Adrenal gland (tissue), 12 donors: ENCODE measurements around the gene CXXC5. TPM values are rescaled to one million over a fixed set of nuclear protein-coding genes. Genes with fewer than 3 reads are reported as not detected.

Source experiments
- DNase-seq, 7 donors: peaks; one replicate each; pipeline ENCODE4 v3.0.0-alpha.2; 2019 to 2020
- H3K27ac ChIP-seq, 5 donors: fragments of 200-600 bp; sonication (generic) in 4 of 5; 1 replicate in 3 of 5; 2 replicates in 2 of 5; pipeline versions ENCODE4 v1.5.1 to v1.8.0; 2016 to 2020; ENCODE audit warnings: mild to moderate bottlenecking in 1 of 5
- H3K27me3 ChIP-seq: fragments of 200-600 bp; 2 replicates; pipeline ENCODE4 v1.8.0; 2021
- H3K36me3 ChIP-seq, 2 donors: fragments of 200-600 bp; replicated peaks in 1 of 2; 1 replicate in 1 of 2; 2 replicates in 1 of 2; pipeline versions ENCODE4 v1.5.1 to v1.8.0; 2018 to 2022
- H3K4me1 ChIP-seq, 2 donors: fragments of 200-600 bp; replicated peaks in 1 of 2; 1 replicate in 1 of 2; 2 replicates in 1 of 2; pipeline versions ENCODE4 v1.5.1 to v1.8.0; 2018 to 2021
- H3K4me3 ChIP-seq, 4 donors: fragments of 200-600 bp; sonication (generic) in 3 of 4; one replicate each; pipeline ENCODE4 v1.5.1; 2016 to 2018
- H3K9me3 ChIP-seq, 3 donors: fragments of 200-600 bp; sonication (generic) in 1 of 3; replicated peaks in 1 of 3; 1 replicate in 2 of 3; 2 replicates in 1 of 3; pipeline versions ENCODE4 v1.5.1 to v1.8.0; 2016 to 2021
- POLR2A ChIP-seq, 2 donors: fragments of 450-650 bp; IDR thresholded peaks; one replicate each; pipeline ENCODE4 v1.6.1; 2017; ENCODE audit warnings: antibody characterized with exemption in 2 of 2, mild to moderate bottlenecking in 2 of 2, moderate library complexity in 1 of 2
- WGBS, 4 donors: extraction: QIAGEN DNeasy Blood & Tissue Kit in 2 of 4; methylation state at CpG; one replicate each; pipeline versions ENCODE4 v1.1.5 to v1.1.7; 2013 to 2017; 5-methylcytosine and 5-hydroxymethylcytosine counted together
- intact Hi-C, 2 donors: fragments of 100-400 bp; cut with DNase I; formaldehyde crosslinking; loops; one replicate each; pipeline versions ENCODE4 v1.14.1 to v1.15.0; 2022 to 2023
- polyA plus RNA-seq, 3 donors: library from polyadenylated mRNA; stranded (reverse); fragments of 200-250 nt in 2 of 3; fragments of 350-450 nt in 1 of 3; fragmentation: Illumina TruSeq in 1 of 3; extraction: RNeasy Lipid Tissue Mini Kit (QIAGEN cat#74804) in 1 of 3; gene quantifications; one replicate each; pipeline ENCODE4 v1.2.3, GENCODE V29; 2013 to 2014
- total RNA-seq, 9 donors: library from RNA; depleted of rRNA in 4 of 9; stranded (reverse); fragments of >200 nt in 4 of 9; fragments of 120-200 nt in 1 of 9; fragmentation: NEBNext Ultra II Directional in 1 of 9; extraction: Animal tissue kit (Norgen Biotek cat#: 25700) in 1 of 9; gene quantifications; one replicate each; pipeline versions ENCODE4 v1.1.0 to v1.2.4, GENCODE V29; 2013 to 2023
- TF ChIP-seq, protein P1 (sequence below), 6 experiments: fragments of 450-650 bp in 4 of 6; fragments of 200-600 bp in 2 of 6; sonication (generic) in 1 of 6; IDR thresholded peaks; 1 replicate in 5 of 6; 2 replicates in 1 of 6; pipeline versions ENCODE4 v1.5.1 to v1.8.0; 2016 to 2021; ENCODE audit warnings: antibody characterized with exemption in 6 of 6, mild to moderate bottlenecking in 2 of 6, moderate library complexity in 1 of 6
- donor health status: healthy with polysubstance abuse.
- donor health status: Bipolar disorder and iron deficiency.
- donor health status: DM: yes; HTN: yes; CAD: no.
- donor health status: DM: no; HTN: no; CAD: no.
- donor health status: DM: no; HTN: no; CAD: no.
- donor health status: DM: yes; HTN: yes; CAD: no.

CXXC5 gene
- total and polyA plus RNA-seq, 12 donors: 16.2 to 79.3 (median 34.7) TPM

GRCh38 chr5:139694556-139695177 lies 46.5 kb downstream of the CXXC5 start:
- no peaks in the 10 kb centered on the region for H3K27me3 ChIP-seq
- no peak for TF ChIP-seq POLR2A (IDR thresholded peaks at IDR 0.05)
- TF ChIP-seq, protein P1, sequence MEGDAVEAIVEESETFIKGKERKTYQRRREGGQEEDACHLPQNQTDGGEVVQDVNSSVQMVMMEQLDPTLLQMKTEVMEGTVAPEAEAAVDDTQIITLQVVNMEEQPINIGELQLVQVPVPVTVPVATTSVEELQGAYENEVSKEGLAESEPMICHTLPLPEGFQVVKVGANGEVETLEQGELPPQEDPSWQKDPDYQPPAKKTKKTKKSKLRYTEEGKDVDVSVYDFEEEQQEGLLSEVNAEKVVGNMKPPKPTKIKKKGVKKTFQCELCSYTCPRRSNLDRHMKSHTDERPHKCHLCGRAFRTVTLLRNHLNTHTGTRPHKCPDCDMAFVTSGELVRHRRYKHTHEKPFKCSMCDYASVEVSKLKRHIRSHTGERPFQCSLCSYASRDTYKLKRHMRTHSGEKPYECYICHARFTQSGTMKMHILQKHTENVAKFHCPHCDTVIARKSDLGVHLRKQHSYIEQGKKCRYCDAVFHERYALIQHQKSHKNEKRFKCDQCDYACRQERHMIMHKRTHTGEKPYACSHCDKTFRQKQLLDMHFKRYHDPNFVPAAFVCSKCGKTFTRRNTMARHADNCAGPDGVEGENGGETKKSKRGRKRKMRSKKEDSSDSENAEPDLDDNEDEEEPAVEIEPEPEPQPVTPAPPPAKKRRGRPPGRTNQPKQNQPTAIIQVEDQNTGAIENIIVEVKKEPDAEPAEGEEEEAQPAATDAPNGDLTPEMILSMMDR (IDR thresholded peaks at IDR 0.05): no peak
- intact Hi-C loops: loop anchor here (5.0 to 10.0 kb wide), 2 partner anchors 57 to 70 kb away; no protein-coding TSS in a partner anchor
- no peak overlapping the region for H3K4me3 ChIP-seq
- whole genome bisulfite sequencing, 4 donors: 67 to 100% (median 83%) methylated on average over 1 of the region's 1 CpG
- H3K9me3 ChIP-seq: no peaks in the 10 kb centered on the region
- no peak for DNase-seq
- H3K27ac ChIP-seq: no peak overlapping the region
- no peaks in the 10 kb centered on the region for H3K36me3 ChIP-seq
- peaks cover 11 to 44% of the 10 kb centered on the region in 2 donors for H3K4me1 ChIP-seq

DNA sequence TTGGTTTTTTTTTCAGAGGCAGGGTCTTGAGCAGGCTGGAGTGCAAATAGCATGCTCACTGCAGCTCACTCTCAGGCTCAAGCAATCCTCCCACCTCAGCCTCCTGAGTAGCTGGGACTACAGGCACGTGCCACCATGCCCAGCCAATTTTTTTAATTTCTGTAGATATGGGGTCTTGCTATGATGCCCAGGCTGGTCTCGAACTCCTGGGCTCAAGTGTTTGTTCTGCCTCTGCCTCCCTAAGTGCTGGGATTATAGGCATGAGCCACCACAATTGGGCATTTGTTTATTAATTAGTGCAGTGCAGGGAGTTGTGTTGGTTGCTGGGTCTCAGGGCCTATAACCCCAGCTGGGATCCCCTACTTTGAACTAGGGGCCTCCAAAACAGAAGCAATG lies 47.0 kb downstream of the CXXC5 start:
- intact Hi-C loops: loop anchor here in 1 of 2 donors (10.0 kb wide), 1 partner anchor 70 kb away; no protein-coding TSS in a partner anchor
- no peaks in the 10 kb centered on the region for H3K36me3 ChIP-seq
- no peak overlapping the region for H3K27ac ChIP-seq
- peaks cover 6 to 39% of the 10 kb centered on the region in 2 donors for H3K4me1 ChIP-seq
- DNase-seq: no peak
- no peak for TF ChIP-seq POLR2A (IDR thresholded peaks at IDR 0.05)
- TF ChIP-seq, protein P1 (IDR thresholded peaks at IDR 0.05): no peak
- WGBS, 4 donors: 91 to 93% (median 92%) methylated on average over 2 of the region's 2 CpGs
- H3K4me3 ChIP-seq: no peak overlapping the region
- H3K9me3 ChIP-seq: no peaks in the 10 kb centered on the region
- H3K27me3 ChIP-seq: no peaks in the 10 kb centered on the region

DNA sequence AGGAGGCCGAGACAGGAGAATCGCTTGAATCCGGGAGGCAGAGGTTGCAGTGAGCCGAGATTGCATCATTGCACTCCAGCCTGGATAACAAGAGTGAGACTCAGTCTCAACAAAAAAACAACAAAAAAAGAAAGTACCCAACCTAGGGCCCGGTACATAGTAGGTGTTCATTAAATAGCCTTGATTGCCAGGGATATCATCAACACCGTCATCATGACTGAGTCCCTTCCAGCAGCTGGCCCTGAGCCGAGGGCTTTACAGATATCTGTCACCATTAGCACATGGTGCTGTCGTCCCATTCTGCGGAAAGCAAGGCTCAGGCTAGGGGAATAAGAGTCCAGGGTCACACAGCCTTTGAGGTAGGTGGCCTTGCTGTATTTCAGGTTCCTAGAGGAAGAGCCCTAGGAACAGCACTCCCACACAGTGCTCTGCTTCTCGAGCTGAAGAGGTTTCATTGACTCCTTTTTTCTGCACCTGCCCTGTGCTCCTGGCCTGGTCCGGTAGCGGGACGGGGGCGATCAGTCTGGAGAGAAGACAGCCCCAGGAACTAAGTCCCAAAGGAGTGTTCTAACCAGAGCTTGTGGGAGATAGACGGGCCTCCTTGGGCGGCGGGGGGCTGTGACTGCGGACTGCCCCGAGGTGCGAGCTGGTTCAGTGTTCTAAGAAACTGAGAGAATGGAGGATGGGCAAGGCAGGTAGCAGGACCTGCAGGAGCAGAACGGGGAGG lies 48.2 kb downstream of the CXXC5 start:
- no peaks in the 10 kb centered on the region for H3K9me3 ChIP-seq
- peak in 2 of 7 donors; percentile 21 to 65 for DNase-seq
- 52 to 78% (median 66%) methylated on average over 18 to 21 of the region's 21 CpGs for WGBS, 4 donors
- no peak for TF ChIP-seq POLR2A (IDR thresholded peaks at IDR 0.05)
- TF ChIP-seq, protein P1 (IDR thresholded peaks at IDR 0.05): no peak
- H3K27ac ChIP-seq: peak overlapping the region in 2 of 5 donors; percentile 77 to 81
- intact Hi-C loops: loop anchor here in 1 of 2 donors (10.0 kb wide), 1 partner anchor 68 kb away; no protein-coding TSS in a partner anchor
- no peaks in the 10 kb centered on the region for H3K27me3 ChIP-seq
- peaks cover 3 to 30% of the 10 kb centered on the region in 2 donors for H3K4me1 ChIP-seq
- H3K4me3 ChIP-seq: peak overlapping the region in 1 of 4 donors; percentile 38
- no peaks in the 10 kb centered on the region for H3K36me3 ChIP-seq

GRCh38 chr5:139696894-139697658 lies 48.9 kb downstream of the CXXC5 start:
- WGBS, 4 donors: 20 to 43% (median 33%) methylated on average over 6 to 55 of the region's 55 CpGs
- Histone ChIP-seq H3K36me3 (no peaks in the 10 kb centered on the region), H3K4me1 (peaks cover 3 to 30% of the 10 kb centered on the region in 2 donors), H3K9me3 (no peaks in the 10 kb centered on the region), H3K27me3 (no peaks in the 10 kb centered on the region), H3K4me3 (peak overlapping the region in 1 of 4 donors; percentile 38), H3K27ac (peak overlapping the region in 2 of 5 donors; percentile 77 to 81)
- intact Hi-C loops: loop anchor here in 1 of 2 donors (10.0 kb wide), 1 partner anchor 68 kb away; no protein-coding TSS in a partner anchor
- peak in 6 of 7 donors; percentile 29 to 78 (median 51) for DNase-seq
- no peak for TF ChIP-seq POLR2A (IDR thresholded peaks at IDR 0.05)
- TF ChIP-seq, protein P1 (IDR thresholded peaks at IDR 0.05): no peak
